Astrocyte (in vitro differentiated cells and primary cell): ENCODE measurements around the gene PGS1.

Experiments
- EZH2 ChIP-seq: IDR thresholded peaks from 2 replicates; pipeline ENCODE4 v1.6.1; 2012; ENCODE audit warnings: mild to moderate bottlenecking, low read length, inconsistent platforms; ENCODE audit not compliant: insufficient read depth
- TF ChIP-seq, protein P1 (sequence below): IDR thresholded peaks from 2 replicates; pipeline ENCODE4 v1.5.1; 2011; ENCODE audit warnings: low read depth, mild to moderate bottlenecking, inconsistent platforms, low read length, moderate library complexity; ENCODE audit not compliant: insufficient read depth

DNA sequence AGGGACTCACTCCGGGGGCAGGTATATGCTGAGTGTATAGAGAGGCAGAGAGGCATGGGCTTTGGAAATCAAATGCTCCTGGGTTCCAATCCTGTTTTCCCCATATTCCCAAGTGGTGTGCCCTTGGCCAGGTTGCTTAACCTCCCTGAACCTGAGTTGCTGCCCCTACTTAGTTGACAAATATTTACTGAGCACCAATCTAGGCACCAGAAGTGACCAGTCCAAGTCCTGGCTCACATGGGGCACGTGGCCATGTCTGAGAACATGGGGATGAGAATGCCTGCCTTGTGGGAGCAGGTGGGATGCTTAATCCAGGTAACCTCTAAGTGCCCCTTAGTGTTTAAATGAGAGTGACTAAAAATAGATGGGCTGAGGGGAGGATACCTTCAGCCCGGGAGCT, 22.7 kb upstream of the PGS1 start:
- TF ChIP-seq, protein P1, sequence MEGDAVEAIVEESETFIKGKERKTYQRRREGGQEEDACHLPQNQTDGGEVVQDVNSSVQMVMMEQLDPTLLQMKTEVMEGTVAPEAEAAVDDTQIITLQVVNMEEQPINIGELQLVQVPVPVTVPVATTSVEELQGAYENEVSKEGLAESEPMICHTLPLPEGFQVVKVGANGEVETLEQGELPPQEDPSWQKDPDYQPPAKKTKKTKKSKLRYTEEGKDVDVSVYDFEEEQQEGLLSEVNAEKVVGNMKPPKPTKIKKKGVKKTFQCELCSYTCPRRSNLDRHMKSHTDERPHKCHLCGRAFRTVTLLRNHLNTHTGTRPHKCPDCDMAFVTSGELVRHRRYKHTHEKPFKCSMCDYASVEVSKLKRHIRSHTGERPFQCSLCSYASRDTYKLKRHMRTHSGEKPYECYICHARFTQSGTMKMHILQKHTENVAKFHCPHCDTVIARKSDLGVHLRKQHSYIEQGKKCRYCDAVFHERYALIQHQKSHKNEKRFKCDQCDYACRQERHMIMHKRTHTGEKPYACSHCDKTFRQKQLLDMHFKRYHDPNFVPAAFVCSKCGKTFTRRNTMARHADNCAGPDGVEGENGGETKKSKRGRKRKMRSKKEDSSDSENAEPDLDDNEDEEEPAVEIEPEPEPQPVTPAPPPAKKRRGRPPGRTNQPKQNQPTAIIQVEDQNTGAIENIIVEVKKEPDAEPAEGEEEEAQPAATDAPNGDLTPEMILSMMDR, result no peak
- no peak for TF ChIP-seq EZH2
